ENCODE measurements around the gene HDAC4. TPM values are rescaled to one million over a fixed set of nuclear protein-coding genes. Genes with fewer than 3 reads are reported as not detected.
A peak's percentile ranks its signal among the peaks of the same experiment; 100 is the strongest.

Gene HDAC4
- total and polyA plus RNA-seq, 3 donors from 2014 or later: 29.0 to 67.5 (median 58.7) TPM

- Histone ChIP-seq H3K9me3 (no peaks in the 10 kb centered on the region), H3K27me3 (no peaks in the 10 kb centered on the region), H3K27ac (no peak overlapping the region), H3K4me1 (no peaks in the 10 kb centered on the region), H3K4me3 (no peak overlapping the region), H3K36me3 (ENCODE audit: low read depth, missing control alignments) (no peaks in the 10 kb centered on the region)
- TF ChIP-seq CTCF (IDR thresholded peaks at IDR 0.05): peak; percentile 45 to 60 (median 45)
- no peak for TF ChIP-seq POLR2A (IDR thresholded peaks at IDR 0.05)
- DNase-seq: peak; percentile 55
- intact Hi-C loops (cut with DNase I; ENCODE audit: low total_unique reads): no loop called here
- 83 to 94% methylated on average over 14 to 29 of the region's 29 CpGs for WGBS, 2 donors
Measured at GRCh38 chr2:239143858-239144712, 256.7 kb downstream of the HDAC4 start.

- Histone ChIP-seq H3K36me3 (ENCODE audit: low read depth, missing control alignments) (no peaks in the 10 kb centered on the region), H3K4me1 (no peaks in the 10 kb centered on the region), H3K4me3 (no peak overlapping the region), H3K9me3 (no peaks in the 10 kb centered on the region), H3K27ac (no peak overlapping the region), H3K27me3 (no peaks in the 10 kb centered on the region)
- WGBS, 2 donors: 91 to 92% methylated on average over 5 to 9 of the region's 9 CpGs
- DNase-seq: no peak
- intact Hi-C loops (cut with DNase I; ENCODE audit: low total_unique reads): no loop called here
- TF ChIP-seq POLR2A (IDR thresholded peaks at IDR 0.05) (no peak), CTCF (IDR thresholded peaks at IDR 0.05) (no peak)
Measured at GRCh38 chr2:239142806-239143205, 258.0 kb downstream of the HDAC4 start.

- no peak for TF ChIP-seq POLR2A (IDR thresholded peaks at IDR 0.05)
- no peak for TF ChIP-seq CTCF (IDR thresholded peaks at IDR 0.05)
- H3K9me3 ChIP-seq: no peaks in the 10 kb centered on the region
- no peaks in the 10 kb centered on the region for H3K27me3 ChIP-seq
- no peak overlapping the region for H3K27ac ChIP-seq
- no peak overlapping the region for H3K4me3 ChIP-seq
- no peaks in the 10 kb centered on the region for H3K36me3 ChIP-seq (ENCODE audit: low read depth, missing control alignments)
- peaks cover 4% of the 10 kb centered on the region for H3K4me1 ChIP-seq
- 97 to 99% methylated on average over 8 to 13 of the region's 13 CpGs for WGBS, 2 donors
- no peak for DNase-seq
- intact Hi-C loops (cut with DNase I; ENCODE audit: low total_unique reads): no loop called here
Measured at GRCh38 chr2:239142296-239142695, 258.5 kb downstream of the HDAC4 start.

GRCh38 chr2:239141021-239141760 lies 259.6 kb downstream of the HDAC4 start:
- H3K4me3 ChIP-seq: no peak overlapping the region

More at GRCh38 chr2:239141021-239141760, 259.6 kb downstream of the HDAC4 start:
- Histone ChIP-seq H3K4me1 (peaks cover 6% of the 10 kb centered on the region), H3K9me3 (no peaks in the 10 kb centered on the region), H3K27ac (no peak overlapping the region), H3K36me3 (ENCODE audit: low read depth, missing control alignments) (no peaks in the 10 kb centered on the region), H3K27me3 (no peaks in the 10 kb centered on the region)
- no peak for DNase-seq
- TF ChIP-seq POLR2A (IDR thresholded peaks at IDR 0.05): no peak
- no peak for TF ChIP-seq CTCF (IDR thresholded peaks at IDR 0.05)
- WGBS, 2 donors: 94 to 96% methylated on average over 11 to 14 of the region's 14 CpGs
- intact Hi-C loops (cut with DNase I; ENCODE audit: low total_unique reads): no loop called here

Measured in testis (tissue), 3 donors.